Panc1 (cell line): ENCODE results near the gene GPRC5D. TPM values are rescaled to one million over a fixed set of nuclear protein-coding genes. Genes with fewer than 3 reads are reported as not detected.

ENCODE experiments used
- total RNA-seq: library from RNA; stranded (reverse); gene quantifications from one replicate; pipeline ENCODE4 v1.2.1, GENCODE V29; 2021; ENCODE audit not compliant: unreplicated experiment

Gene GPRC5D
- total RNA-seq, 1 experiment from 2014 or later = not detected

Other genes with a start within 250 kb of the GPRC5D start
- 25.9 TPM for gene CDKN1B, start 234.8 kb downstream of the GPRC5D start, total RNA-seq
- 4.1 TPM for gene APOLD1, start 166.5 kb downstream of the GPRC5D start, total RNA-seq
- 115 TPM for gene DDX47, start 138.8 kb downstream of the GPRC5D start, total RNA-seq
- 648 TPM for gene GPRC5A, start 60.6 kb downstream of the GPRC5D start, total RNA-seq
- gene HEBP1, start 48.1 kb upstream of the GPRC5D start, total RNA-seq = 19.3 TPM
- gene FAM234B, start 92.2 kb upstream of the GPRC5D start, total RNA-seq = 5.4 TPM
- gene GSG1, start 151.5 kb upstream of the GPRC5D start, total RNA-seq = not detected
- gene EMP1, start 244.6 kb upstream of the GPRC5D start, total RNA-seq = 18.6 TPM